GM21723 (cell line): ENCODE measurements around the gene MICAL3.
"Not testable (repeated sequence)": the region's sequence is repeated elsewhere in the genome, so short reads cannot be mapped to it uniquely, and the experiment has no call there.

Experiments used
- ATAC-seq: cut with Tn5 transposase; IDR thresholded peaks from one replicate; pipeline ENCODE4 v1.9.1; 2021; ENCODE audit warnings: mild to moderate bottlenecking, moderate library complexity; ENCODE audit not compliant: unreplicated experiment

The MICAL3 gene

DNA sequence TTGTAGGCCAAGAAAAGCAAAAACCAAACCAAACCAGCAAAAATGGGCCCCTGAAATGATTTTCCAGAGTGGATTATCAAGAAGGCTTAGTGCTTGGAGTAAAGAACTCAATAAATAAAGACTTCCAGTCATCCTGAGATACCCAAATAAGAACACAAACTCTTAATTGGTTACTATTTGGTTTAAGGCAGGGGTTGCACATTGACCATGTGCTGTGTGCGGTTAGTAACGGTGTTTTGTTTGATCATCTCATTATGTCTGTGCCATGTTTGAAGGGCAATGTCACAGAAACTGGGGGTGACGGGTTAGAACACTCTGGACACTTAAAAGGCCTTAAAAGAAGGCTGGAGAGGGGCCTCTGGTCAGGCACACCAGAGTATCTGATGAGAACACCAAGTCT is 9.7 kb upstream of the MICAL3 start:
- no peak for ATAC-seq

DNA sequence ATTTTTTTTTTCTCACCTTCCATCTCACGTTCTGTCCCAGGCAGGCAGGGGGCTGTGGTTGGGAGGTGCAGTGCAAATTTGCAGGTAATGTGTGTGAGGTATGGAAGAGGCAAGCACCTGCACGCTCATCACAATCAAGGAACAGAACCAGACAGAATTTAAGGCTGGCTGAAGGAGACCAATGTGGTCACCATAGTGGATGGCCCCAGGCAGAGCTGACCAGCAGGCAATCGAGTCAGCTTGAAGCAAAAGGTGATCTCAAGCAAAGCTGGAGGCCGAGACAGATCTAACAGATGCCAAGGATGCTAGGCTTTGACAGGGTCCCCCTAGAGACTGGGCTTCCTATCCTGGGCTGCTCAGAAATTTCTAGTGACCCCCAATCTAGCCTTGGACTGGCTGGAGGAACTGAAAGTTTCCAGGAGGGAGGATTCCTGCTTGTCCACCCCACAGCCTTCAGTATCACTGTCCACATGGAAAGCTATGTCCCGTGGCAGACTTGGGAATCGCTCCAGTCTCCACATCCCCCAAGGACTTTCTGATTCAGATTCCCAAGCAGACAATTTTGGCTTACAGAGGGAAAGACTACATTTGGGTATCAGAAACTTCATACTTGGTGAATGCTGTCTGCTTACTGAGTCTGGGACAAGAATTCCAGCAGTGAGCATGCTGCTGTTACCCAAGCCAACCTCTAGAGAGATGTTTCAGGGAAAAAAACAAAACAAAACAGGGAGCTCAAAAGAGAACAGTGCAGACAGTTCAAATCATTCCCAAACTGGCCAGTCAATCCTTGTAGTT is 9.0 kb upstream of the MICAL3 start:
- ATAC-seq, result no peak

- ATAC-seq, result no peak
Observed at GRCh38 chr22:18032455-18033101, 8.2 kb upstream of the MICAL3 start.

GRCh38 chr22:18031695-18032454 is 7.5 kb upstream of the MICAL3 start:
- no peak for ATAC-seq

DNA sequence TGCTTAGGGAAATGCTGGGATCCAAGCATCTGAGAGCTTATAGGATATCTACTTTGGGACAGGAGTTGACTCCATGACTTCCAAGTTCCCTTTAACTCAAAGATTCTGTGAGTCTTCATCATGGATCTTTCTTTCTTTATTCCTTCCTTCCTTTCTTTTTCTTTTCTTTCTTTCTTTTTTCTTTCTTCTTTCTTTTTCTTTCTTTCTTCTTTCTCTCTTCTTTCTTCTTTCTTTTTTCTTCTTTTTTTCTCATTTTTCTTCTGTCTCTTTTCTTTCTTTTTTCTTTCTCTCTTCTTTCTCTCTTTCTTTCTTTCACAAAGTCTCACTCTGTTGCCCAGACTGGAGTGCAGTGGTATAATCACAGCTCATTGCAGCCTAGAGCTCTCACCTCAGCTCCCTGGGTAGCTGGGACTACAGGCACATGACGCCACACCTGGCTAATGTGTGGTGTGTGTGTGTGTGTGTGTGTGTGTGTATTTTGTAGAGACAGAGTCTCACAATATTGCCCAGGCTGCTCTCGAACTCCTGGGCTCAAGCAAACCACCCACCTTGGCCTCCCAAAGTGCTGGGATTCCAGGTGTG is 5.4 kb upstream of the MICAL3 start:
- no peak for ATAC-seq

DNA sequence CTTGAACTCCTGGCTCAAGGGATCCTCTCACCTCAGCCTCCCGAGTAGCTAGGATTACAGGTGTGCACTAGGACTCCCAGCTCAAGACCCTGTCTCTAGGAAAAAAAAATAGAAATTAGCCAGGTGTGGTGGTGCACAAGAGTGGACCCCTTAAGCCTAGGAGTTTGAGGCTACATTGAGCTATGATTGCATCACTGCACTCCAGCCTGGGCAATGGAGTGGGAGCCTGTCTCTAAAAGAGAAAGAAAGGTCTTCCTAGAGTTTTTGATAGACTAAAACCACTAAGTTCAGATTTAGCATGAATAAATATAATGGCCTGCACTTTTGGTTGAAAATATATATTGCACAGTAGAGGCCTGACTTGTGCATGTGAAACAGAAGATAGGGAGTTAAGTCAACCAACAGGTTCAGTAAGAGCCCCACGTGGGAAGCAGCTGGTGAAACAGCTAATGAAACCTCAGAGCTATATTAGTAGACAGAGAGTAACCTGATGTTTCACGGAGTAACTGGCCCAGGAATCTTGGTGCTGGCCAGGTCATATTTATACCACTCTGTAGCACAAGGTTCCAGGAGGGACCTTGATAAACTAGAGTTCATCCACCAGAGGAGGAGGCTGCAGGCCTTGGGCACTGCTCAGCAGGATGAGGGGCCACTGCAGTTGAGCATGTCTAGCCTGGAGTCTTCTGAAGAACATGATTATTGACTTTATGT is 4.6 kb upstream of the MICAL3 start:
- ATAC-seq, result peak; percentile 71

- not testable (repeated sequence) for ATAC-seq
Observed at GRCh38 chr22:18025898-18026297, 1.5 kb upstream of the MICAL3 start.

GRCh38 chr22:18024956-18025720 is 777 bp upstream of the MICAL3 start:
- no peak for ATAC-seq

DNA sequence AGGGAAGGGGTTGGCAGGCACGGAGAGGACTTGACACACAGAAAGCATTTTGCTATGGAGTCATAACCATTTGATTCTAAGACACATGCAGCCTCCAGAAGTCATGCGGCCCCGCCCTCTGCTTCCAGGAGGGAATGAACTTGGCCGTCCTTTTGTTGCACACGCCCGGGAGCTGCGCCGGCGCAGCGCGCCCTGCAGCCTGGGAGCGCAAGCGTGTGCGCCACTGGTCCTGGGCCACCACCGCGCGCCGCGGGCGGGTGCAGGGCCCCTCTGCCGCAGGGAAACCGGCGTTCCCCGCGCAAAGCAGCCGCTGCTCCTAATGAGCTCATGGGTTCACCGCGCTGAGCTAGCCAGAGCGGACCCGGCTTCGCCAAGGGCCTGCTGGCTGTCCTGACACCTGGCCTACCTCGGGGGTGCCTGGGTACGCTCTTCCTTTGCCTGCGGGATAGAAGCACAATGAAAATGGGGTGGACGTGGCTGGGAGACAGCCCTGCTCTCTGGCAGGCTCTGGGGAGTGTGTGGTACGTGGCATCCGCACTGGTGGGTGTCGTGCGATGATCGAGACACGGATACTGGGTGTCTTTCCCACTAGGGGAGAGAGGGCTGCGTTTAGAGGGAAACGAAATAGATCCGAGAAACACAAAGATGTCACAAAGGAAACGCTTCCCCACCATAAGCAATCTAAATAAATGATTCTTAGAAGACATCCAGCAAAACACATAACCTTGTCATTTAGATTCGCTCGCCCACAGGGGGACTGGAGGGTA is 669 bp downstream of the MICAL3 start:
- ATAC-seq, result no peak

GRCh38 chr22:18022876-18023275 is 1.5 kb downstream of the MICAL3 start:
- ATAC-seq, result no peak

- no peak for ATAC-seq
Observed at GRCh38 chr22:18021431-18021830, 2.9 kb downstream of the MICAL3 start.

DNA sequence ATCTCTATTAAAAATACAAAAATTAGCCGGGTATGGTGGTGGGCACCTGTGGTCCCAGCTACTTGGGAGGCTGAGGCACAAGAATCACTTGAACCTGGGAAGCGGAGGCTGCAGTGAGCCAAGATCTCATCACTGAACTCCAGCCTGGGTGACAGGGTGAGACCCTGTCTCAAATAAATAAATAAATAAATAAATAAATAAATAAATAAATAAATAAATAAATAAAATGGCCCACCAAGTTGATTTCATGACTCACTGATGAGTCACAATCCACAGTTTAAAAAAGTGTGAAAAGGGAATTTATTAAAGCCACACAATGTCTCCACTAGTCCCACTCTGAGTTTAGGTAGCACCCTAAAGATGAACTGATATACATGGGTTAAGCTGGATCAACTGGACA is 3.6 kb downstream of the MICAL3 start:
- ATAC-seq, result not testable (repeated sequence)

DNA sequence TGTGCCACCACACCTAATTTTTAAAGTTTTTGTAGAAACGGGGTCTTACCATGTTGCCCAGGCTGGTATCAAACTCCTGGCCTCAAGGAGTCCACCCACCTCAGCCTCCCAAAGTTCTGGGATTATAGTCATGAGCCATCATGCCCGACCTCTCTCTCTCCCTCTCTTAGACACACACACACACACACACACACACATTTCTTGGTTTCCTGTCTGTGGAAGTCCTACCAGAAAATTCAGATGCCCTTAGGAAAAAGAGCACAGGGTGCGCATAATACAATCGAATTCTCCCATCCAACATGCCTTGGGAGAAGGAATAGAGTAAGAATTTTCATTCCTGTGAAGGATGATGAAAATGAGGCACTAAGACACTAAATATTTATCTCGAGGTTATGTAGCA is 10.4 kb downstream of the MICAL3 start:
- no peak for ATAC-seq

GRCh38 chr22:18013436-18013835 is 10.9 kb downstream of the MICAL3 start:
- ATAC-seq, result no peak

GRCh38 chr22:18012531-18012930 is 11.8 kb downstream of the MICAL3 start:
- no peak for ATAC-seq

GRCh38 chr22:18010266-18010665 is 14.1 kb downstream of the MICAL3 start:
- no peak for ATAC-seq

- no peak for ATAC-seq
Observed at GRCh38 chr22:18008136-18008535, 16.2 kb downstream of the MICAL3 start.

DNA sequence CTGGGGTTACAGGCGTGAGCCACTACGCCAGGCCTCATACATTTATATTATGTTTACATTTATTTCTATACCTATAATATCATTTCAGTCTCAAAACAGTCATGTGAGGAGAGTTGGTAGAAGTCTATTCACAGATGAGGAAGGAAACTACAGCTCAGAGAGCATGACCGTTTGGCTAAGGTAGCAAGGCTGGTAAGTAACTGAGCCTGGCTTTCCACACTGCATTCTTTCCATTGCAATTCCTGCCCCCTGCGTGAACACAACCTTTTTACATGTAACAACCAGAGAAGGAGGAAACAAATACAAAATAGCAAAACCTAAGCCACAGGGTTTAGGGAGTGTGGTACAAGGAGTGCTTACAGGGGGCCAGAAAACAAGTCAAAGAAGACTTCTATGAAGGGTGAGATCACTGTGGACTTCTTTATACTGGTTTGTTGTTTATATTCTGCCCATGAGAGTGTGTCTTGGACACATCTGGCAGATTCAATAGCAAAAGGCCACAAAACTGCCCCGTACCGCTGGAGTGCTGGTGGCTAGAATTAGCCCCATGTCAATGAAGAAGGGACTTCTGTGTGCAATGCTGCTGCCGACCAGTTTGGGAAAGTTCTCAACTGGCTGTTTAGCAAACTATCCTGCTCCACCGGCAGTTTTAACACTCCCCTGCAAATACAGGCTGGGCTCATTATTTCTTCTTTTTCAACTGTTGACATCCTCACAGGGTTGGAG is 19.0 kb downstream of the MICAL3 start:
- no peak for ATAC-seq

DNA sequence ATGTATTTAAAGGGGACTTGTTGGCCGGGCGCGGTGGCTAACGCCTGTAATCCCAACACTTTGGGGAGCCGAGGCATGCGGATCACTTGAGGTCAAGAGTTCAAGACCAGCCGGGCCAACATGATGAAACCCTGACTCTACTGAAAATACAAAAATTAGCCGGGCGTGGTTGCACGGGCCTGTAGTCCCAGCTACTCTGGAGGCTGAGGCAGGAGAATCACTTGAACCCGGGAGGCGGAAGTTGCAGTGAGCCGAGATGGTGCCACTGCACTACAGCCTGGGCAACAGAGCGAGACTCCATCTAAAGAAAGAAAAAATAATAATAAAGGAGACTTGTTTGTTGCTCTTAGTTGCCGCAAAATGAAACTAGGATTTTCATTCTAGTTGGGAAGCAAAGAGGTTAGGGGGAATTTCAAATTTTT is 22.5 kb downstream of the MICAL3 start:
- not testable (repeated sequence) for ATAC-seq
